Measurements from ENCODE around the gene COL20A1.
A peak's percentile ranks its signal among the peaks of the same experiment; 100 is the strongest.
"Not testable (repeated sequence)": the region's sequence is repeated elsewhere in the genome, so short reads cannot be mapped to it uniquely, and the experiment has no call there.

The COL20A1 gene

DNA sequence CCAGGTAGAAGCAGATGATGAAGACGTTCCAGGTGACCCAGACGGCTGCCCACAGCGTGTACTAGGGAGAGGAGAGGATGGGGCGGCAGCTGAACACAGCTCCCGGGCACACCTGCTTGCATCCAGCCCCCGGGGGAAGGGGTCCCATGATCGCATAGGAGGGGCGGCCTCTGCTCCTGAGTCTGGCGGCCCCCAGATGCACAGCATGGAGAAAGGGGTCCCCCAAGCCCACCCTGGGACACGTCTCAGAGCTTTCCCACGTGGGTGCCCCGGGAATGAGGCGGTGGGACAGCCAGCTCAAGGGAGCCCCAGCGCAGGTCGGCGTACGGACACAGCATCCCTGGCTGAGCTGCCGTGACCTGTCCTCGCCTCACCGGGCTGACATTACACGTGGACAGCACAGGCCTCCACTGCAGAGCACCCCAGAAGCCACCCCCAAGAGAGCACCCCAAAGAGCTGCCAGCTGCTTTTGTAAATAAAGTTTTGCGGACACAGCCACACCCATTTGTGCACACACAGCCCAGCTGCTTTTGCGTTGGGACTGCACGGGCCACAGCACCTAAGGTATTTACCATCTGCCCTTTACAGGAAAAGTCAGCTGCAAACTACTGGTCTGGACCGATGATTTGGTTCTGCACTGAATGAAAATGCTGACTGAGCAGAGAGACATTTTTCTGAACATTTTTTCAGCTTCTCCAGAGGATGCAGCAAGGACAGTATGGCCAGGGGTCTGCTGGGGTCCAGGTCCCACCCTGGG lies 44.0 kb upstream of the COL20A1 start:
- CTCF ChIA-PET, result interaction anchor here (0.8 to 5.3 kb wide), 4 partner anchors 9 to 25 kb away, joined by 3 to 49 read pairs (median 5); no protein-coding TSS in a partner anchor
- no peak for TF ChIP-seq CTCF (IDR thresholded peaks at IDR 0.05; ENCODE audit: insufficient read depth, low read length, missing control alignments)

GRCh38 chr20:63249891-63250290 lies 43.1 kb upstream of the COL20A1 start:
- no peak for TF ChIP-seq CTCF (IDR thresholded peaks at IDR 0.05; ENCODE audit: insufficient read depth, low read length, missing control alignments)
- CTCF ChIA-PET, result interaction anchor here (0.8 to 5.3 kb wide), 2 partner anchors 10 to 26 kb away, joined by 3 to 49 read pairs; no protein-coding TSS in a partner anchor
- H3K4me3 ChIP-seq (ENCODE audit: low read depth, low read length), result no peak overlapping the region
- POLR2A ChIA-PET, result no interaction called here
- DNase-seq (ENCODE audit: low read depth, low spot score), result no peak

More for the DNA sequence above, 44.0 kb upstream of the COL20A1 start:
- H3K4me3 ChIP-seq (ENCODE audit: low read depth, low read length), result no peak overlapping the region
- POLR2A ChIA-PET, result no interaction called here
- DNase-seq (ENCODE audit: low read depth, low spot score), result no peak

- CTCF ChIA-PET, result interaction anchor here (5.8 kb wide), 1 partner anchor 26 kb away, joined by 79 read pairs; no protein-coding TSS in a partner anchor
- POLR2A ChIA-PET; DNase-seq (ENCODE audit: low read depth, low spot score); H3K4me3 ChIP-seq (ENCODE audit: low read depth, low read length): not testable (repeated sequence)
- TF ChIP-seq CTCF (IDR thresholded peaks at IDR 0.05; ENCODE audit: insufficient read depth, low read length, missing control alignments), result peak; percentile 14
Measured at GRCh38 chr20:63251350-63251749, 41.6 kb upstream of the COL20A1 start.

DNA sequence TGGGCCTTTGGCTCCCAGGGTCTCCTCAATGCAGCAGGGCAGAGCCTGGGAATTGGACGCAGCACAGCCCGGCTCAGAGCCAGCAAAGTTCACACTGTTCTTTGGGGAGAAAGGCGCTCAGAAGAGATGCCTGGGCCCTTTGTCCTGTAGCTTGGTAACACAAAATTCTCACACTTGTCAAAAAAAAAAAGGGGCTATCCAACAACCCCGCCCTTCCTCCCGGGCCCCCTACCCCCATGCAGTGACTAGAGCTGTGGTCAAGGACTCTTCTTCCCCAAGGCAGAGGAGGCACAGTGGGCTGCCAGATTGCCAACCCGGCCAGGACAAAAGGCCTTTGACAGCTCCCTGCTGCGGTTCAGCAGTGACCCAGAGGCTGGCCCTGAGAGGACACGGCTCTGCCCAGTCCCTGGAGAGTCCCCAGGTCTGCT lies 40.7 kb upstream of the COL20A1 start:
- CTCF ChIA-PET, result interaction anchor here (0.9 to 5.8 kb wide), 2 partner anchors 18 to 27 kb away, joined by 4 to 79 read pairs; no protein-coding TSS in a partner anchor
- POLR2A ChIA-PET, result no interaction called here
- TF ChIP-seq CTCF (IDR thresholded peaks at IDR 0.05; ENCODE audit: insufficient read depth, low read length, missing control alignments), result no peak
- no peak overlapping the region for H3K4me3 ChIP-seq (ENCODE audit: low read depth, low read length)
- DNase-seq (ENCODE audit: low read depth, low spot score), result no peak

DNA sequence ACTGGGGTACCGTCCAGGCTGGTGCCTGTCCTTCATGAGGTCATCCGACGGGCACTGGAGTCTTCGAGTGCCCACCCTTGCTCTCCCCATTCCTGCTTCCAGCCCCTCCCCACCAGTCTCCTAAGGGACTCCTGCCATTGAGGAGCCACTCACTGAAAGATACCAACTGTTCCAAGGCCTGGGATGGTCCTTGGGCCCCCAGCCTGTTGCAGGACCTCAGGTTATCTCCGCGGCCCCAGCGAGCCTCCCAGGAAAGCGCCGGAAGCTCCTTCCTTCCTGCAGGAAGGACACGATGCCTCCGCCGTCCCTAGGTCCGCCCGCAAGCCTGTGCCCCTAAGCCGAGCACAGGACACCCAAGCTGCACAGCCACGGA lies 39.9 kb upstream of the COL20A1 start:
- POLR2A ChIA-PET, result interaction anchor here (1.1 kb wide), 1 partner anchor 20 kb away, joined by 4 read pairs; the partner anchor contains the start of gene ARFGAP1
- no peak overlapping the region for H3K4me3 ChIP-seq (ENCODE audit: low read depth, low read length)
- CTCF ChIA-PET, result interaction anchor here (1.1 to 5.8 kb wide), 3 partner anchors 11 to 28 kb away, joined by 3 to 79 read pairs (median 7); no protein-coding TSS in a partner anchor
- TF ChIP-seq CTCF (IDR thresholded peaks at IDR 0.05; ENCODE audit: insufficient read depth, low read length, missing control alignments), result no peak
- no peak for DNase-seq (ENCODE audit: low read depth, low spot score)
